Neural cell (in vitro differentiated cells): Measurements from ENCODE around the gene ZDHHC8. TPM values are rescaled to one million over a fixed set of nuclear protein-coding genes. Genes with fewer than 3 reads are reported as not detected.

ENCODE experiments used
- H2AFZ ChIP-seq: fragments of 200-600, 300-800 bp; sonication (generic), shearing (Covaris generic); 2 replicates; pipeline ENCODE4 v1.6.0; 2014; ENCODE audit warnings: low read depth, mild to moderate bottlenecking, antibody characterized with exemption, low read length, moderate library complexity
- H3F3A ChIP-seq: fragments of 200-600 bp; shearing (Covaris generic); 2 replicates; pipeline ENCODE4 v1.6.1; 2016; ENCODE audit warnings: mild to moderate bottlenecking, moderate library complexity, mixed read lengths, antibody characterized with exemption, low read length; ENCODE audit not compliant: insufficient read depth, poor library complexity, severe bottlenecking
- H3K27ac ChIP-seq: fragments of 200-600, 300-800 bp; sonication (generic), shearing (Covaris generic); 2 replicates; pipeline ENCODE4 v1.5.1; 2014; ENCODE audit warnings: mild to moderate bottlenecking, low read length, moderate library complexity
- H3K27me3 ChIP-seq: fragments of 300-800, 200-600 bp; sonication (generic), shearing (Covaris generic); 2 replicates; pipeline ENCODE4 v1.6.0; 2014; ENCODE audit warnings: mild to moderate bottlenecking, low read depth, low read length, moderate library complexity; ENCODE audit not compliant: insufficient read depth
- H3K36me3 ChIP-seq: fragments of 300-800, 200-600 bp; sonication (generic), shearing (Covaris generic); 2 replicates; pipeline ENCODE4 v1.5.1; 2014; ENCODE audit warnings: mild to moderate bottlenecking, antibody characterized with exemption, low read length, moderate library complexity; ENCODE audit not compliant: insufficient read depth
- H3K4me2 ChIP-seq: fragments of 300-800, 200-600 bp; sonication (generic), shearing (Covaris generic); 2 replicates; pipeline ENCODE4 v1.6.0; 2014; ENCODE audit warnings: mild to moderate bottlenecking, low read length
- H3K4me3 ChIP-seq: fragments of 300-800, 200-600 bp; sonication (generic), shearing (Covaris generic); 2 replicates; pipeline ENCODE4 v1.5.1; 2014; ENCODE audit warnings: mild to moderate bottlenecking, low read length, moderate library complexity
- H3K79me2 ChIP-seq: fragments of 200-600 bp; shearing (Covaris generic); replicated peaks from 2 replicates; pipeline ENCODE4 v1.6.0; 2014; ENCODE audit warnings: mild to moderate bottlenecking, low read length, moderate library complexity; ENCODE audit not compliant: insufficient read depth
- H3K9ac ChIP-seq: fragments of 300-800, 200-600 bp; sonication (generic), shearing (Covaris generic); 2 replicates; pipeline ENCODE4 v1.6.1; 2016; ENCODE audit warnings: mild to moderate bottlenecking, low read length, mixed read lengths
- H3K9me2 ChIP-seq: fragments of 200-600 bp; shearing (Covaris generic); 2 replicates; pipeline ENCODE4 v1.6.1; 2016; ENCODE audit warnings: mild to moderate bottlenecking, low read length, mixed read lengths; ENCODE audit not compliant: insufficient read depth
- H3K9me3 ChIP-seq: fragments of 200-600, 300-800 bp; sonication (generic), shearing (Covaris generic); 2 replicates; pipeline ENCODE4 v1.6.1; 2016; ENCODE audit warnings: mild to moderate bottlenecking, mixed run types, low read length, moderate library complexity, mixed read lengths
- H4K20me1 ChIP-seq: fragments of 200-600 bp; shearing (Covaris generic); 2 replicates; pipeline ENCODE4 v1.6.1; 2016; ENCODE audit warnings: mild to moderate bottlenecking, mixed run types; ENCODE audit not compliant: insufficient read depth
- CTCF ChIP-seq: fragments of 450-650 bp; IDR thresholded peaks from 2 replicates; pipeline ENCODE4 v1.5.1; 2014; ENCODE audit warnings: antibody characterized with exemption, mild to moderate bottlenecking, moderate library complexity; ENCODE audit not compliant: poor library complexity, severe bottlenecking
- EP300 ChIP-seq: fragments of 450-650 bp; conservative IDR thresholded peaks from 2 replicates; pipeline ENCODE4 v1.6.1; 2014; ENCODE audit warnings: antibody characterized with exemption, mild to moderate bottlenecking, moderate library complexity; ENCODE audit not compliant: poor library complexity, severe bottlenecking
- EZH2 ChIP-seq: fragments of 200-600, 300-800 bp; shearing (Covaris generic), sonication (generic); IDR thresholded peaks from 2 replicates; pipeline ENCODE4 v1.6.1; 2014; ENCODE audit warnings: antibody characterized with exemption, low read length, borderline replicate concordance, mild to moderate bottlenecking; ENCODE audit not compliant: insufficient read depth, poor library complexity, severe bottlenecking
- MXI1 ChIP-seq: fragments of 450-650 bp; conservative IDR thresholded peaks from 2 replicates; pipeline ENCODE4 v1.6.1; 2014; ENCODE audit warnings: antibody characterized with exemption, mild to moderate bottlenecking; ENCODE audit not compliant: poor library complexity, severe bottlenecking
- POLR2AphosphoS5 ChIP-seq: IDR thresholded peaks from 2 replicates; pipeline ENCODE4 v1.6.1; 2012
- SMC3 ChIP-seq: fragments of 450-650 bp; conservative IDR thresholded peaks from 2 replicates; pipeline ENCODE4 v1.6.1; 2014; ENCODE audit warnings: antibody characterized with exemption, mild to moderate bottlenecking, moderate library complexity; ENCODE audit not compliant: poor library complexity
- TAF1 ChIP-seq: IDR thresholded peaks from 2 replicates; pipeline ENCODE4 v1.6.1; 2012; ENCODE audit warnings: low read depth
- polyA plus RNA-seq: library from polyadenylated mRNA; depleted of rRNA; stranded (reverse); fragments of >200 nt; gene quantifications from 2 replicates; pipeline ENCODE4 v1.2.3, GENCODE V29; 2014

Gene ZDHHC8
- polyA plus RNA-seq, 1 donor from 2014 or later = 4.5 TPM

DNA sequence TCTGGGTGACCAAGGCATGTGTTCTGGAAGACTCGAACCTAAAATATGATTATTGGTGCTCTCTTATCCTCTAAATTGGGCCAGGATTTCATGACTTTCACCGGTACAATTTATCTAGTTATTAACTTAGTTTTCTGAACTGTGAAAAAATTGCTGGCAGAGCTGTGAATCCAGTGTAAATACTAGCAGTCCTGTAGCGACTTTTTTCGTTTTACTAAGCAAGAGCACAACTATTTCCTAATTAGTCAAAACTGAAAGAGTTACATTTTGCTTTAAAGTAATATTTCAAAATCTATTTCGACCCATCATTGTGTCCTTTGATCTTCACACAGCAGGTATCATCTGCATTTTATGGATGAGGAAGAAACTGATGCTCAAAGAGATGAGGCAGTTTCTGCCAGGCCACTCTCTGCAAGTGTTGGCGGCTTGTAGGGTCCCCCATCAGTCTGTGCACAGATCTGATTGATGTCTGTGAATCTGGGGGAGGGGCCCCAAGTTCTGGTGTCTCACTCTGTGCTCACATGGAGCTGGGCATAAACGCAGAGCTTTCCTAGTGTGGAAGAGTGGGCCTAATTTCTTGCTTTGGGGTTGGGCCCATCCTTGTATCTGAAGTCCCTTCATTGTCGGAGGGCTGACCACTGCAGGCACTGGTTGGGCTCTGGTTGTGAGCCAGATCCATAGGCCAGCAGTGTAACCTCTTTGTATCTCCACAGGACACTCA is 13.1 kb upstream of the ZDHHC8 start:
- no peak for TF ChIP-seq CTCF
- no peaks in the 10 kb centered on the region for H3K9me3 ChIP-seq
- peak overlapping the region; percentile 93 for H3K9ac ChIP-seq
- H3K4me3 ChIP-seq = peak overlapping the region; percentile 98
- no peaks in the 10 kb centered on the region for H3K27me3 ChIP-seq
- H3K36me3 ChIP-seq = no peaks in the 10 kb centered on the region
- no peaks in the 10 kb centered on the region for H4K20me1 ChIP-seq
- no peak overlapping the region for H2AFZ ChIP-seq
- H3F3A ChIP-seq = no peaks in the 10 kb centered on the region
- H3K9me2 ChIP-seq = no peaks in the 10 kb centered on the region
- peak overlapping the region; percentile 74 for H3K4me2 ChIP-seq
- H3K27ac ChIP-seq = peak overlapping the region; percentile 49
- peaks cover 42% of the 10 kb centered on the region for H3K79me2 ChIP-seq

GRCh38 chr22:20121856-20122415 is 9.7 kb upstream of the ZDHHC8 start:
- Histone ChIP-seq H4K20me1 (no peaks in the 10 kb centered on the region), H3K27me3 (no peaks in the 10 kb centered on the region), H3K9ac (no peak overlapping the region), H2AFZ (no peak overlapping the region), H3K27ac (no peak overlapping the region), H3K9me3 (no peaks in the 10 kb centered on the region), H3K79me2 (peaks cover 25% of the 10 kb centered on the region), H3K36me3 (no peaks in the 10 kb centered on the region), H3K4me3 (no peak overlapping the region), H3K4me2 (no peak overlapping the region), H3K9me2 (no peaks in the 10 kb centered on the region), H3F3A (no peaks in the 10 kb centered on the region)
- no peak for TF ChIP-seq POLR2AphosphoS5
- no peak for TF ChIP-seq TAF1
- TF ChIP-seq EP300 = no peak
- no peak for TF ChIP-seq MXI1
- no peak for TF ChIP-seq CTCF
- no peak for TF ChIP-seq EZH2

DNA sequence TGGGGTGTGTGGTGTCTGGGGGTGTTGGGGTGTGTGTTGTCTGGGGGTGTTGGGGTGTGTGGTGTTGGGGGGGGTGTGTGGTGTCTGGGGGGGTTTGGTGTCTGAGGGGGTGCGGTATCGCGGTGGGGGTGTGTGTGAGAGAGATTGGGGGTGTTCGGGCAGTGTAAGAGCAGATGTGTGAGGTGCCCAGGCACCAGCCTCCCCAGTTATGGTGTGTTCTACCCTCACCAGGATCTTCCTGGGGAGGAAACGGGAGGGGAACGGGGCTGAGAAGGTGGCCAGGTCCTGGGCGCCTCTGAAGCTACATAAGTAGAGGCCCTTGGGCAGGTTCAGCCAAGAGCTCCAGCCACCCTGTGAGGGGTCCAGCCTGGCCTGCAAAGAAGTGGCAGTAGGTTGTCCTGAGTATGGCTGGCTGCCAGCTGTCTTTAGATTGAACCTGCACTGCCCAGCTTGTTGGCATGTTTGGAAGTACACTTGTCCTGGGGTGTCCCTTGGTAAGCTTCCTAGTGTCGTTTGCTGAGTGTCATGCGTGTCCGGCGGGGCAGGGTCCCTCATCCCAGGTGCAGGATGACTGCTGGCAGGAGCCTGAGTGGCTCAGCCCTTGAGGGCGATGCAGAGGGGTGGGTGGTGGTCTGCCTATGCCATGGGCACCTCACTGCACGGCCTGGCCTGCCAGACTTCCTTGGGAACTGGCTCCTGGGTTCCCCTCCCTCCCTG is 8.1 kb upstream of the ZDHHC8 start:
- Histone ChIP-seq H2AFZ (no peak overlapping the region), H3K4me2 (no peak overlapping the region), H3K9me2 (no peaks in the 10 kb centered on the region), H3F3A (no peaks in the 10 kb centered on the region), H3K27ac (no peak overlapping the region), H3K4me3 (no peak overlapping the region), H3K27me3 (no peaks in the 10 kb centered on the region), H3K9ac (no peak overlapping the region), H4K20me1 (no peaks in the 10 kb centered on the region), H3K36me3 (no peaks in the 10 kb centered on the region), H3K9me3 (no peaks in the 10 kb centered on the region), H3K79me2 (peaks cover 17% of the 10 kb centered on the region)
- TF ChIP-seq SMC3 (no peak), POLR2AphosphoS5 (no peak), EZH2 (no peak), EP300 (no peak), TAF1 (no peak)
